ENCODE data around the gene TBC1D16. TPM values are rescaled to one million over a fixed set of nuclear protein-coding genes. Genes with fewer than 3 reads are reported as not detected.

The TBC1D16 gene
- total RNA-seq, 1 experiment from 2014 or later = 96.1 TPM

DNA sequence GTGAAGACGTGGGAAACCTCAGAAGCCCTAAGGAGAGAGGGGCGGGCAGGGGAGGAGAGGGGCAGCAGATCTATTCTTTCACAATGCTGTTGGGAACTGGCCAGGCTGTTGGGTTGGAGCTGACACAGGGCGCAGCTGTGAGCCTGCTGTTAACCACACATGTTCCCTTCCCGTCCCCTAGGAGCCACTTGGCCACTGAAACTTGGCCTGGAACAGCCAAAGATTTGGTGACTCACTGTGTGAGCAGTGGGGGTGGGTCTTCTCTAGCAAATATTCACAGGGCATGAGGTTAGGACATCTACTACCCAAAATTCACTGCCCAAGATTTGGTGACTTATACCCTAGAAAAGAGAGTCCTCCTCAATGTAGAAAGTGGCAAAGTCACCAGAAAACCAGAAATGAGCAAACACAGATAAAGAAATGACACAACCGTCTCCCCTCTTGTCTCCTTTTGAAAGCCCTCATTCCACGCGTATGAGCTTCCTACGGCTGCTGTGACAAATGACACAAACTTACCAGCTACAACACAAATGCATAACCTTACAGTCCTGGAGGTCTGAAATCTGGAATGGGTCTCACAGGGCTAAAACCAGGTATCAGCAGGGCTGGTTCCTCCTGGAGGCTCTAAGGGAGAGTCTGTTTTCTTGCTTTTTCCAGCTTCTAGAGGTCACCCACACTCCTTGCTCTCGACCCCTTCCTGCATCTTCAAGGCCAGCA is 6.3 kb downstream of the TBC1D16 start:
- TF ChIP-seq JAZF1 (CRISPR knock-in tag; IDR thresholded peaks at IDR 0.05) = no peak
- TF ChIP-seq TCF7 (CRISPR knock-in tag; IDR thresholded peaks at IDR 0.05; ENCODE audit: low read depth) = no peak
- no peak for TF ChIP-seq NR1H2 (CRISPR knock-in tag; IDR thresholded peaks at IDR 0.05)
- TF ChIP-seq HMGXB4 (CRISPR knock-in tag; IDR thresholded peaks at IDR 0.05) = no peak
- TF ChIP-seq SMAD4 (CRISPR knock-in tag; IDR thresholded peaks at IDR 0.05) = no peak
- TF ChIP-seq ATF1 (CRISPR knock-in tag; IDR thresholded peaks at IDR 0.05) = no peak
- no peak for TF ChIP-seq PREB (CRISPR knock-in tag; IDR thresholded peaks at IDR 0.05; ENCODE audit: borderline replicate concordance)
- TF ChIP-seq HMGA2 (CRISPR knock-in tag; IDR thresholded peaks at IDR 0.05) = no peak
- TF ChIP-seq ZNF138 (CRISPR knock-in tag; conservative IDR thresholded peaks at IDR 0.05) = no peak
- no peak for TF ChIP-seq ZNF232 (CRISPR knock-in tag; IDR thresholded peaks at IDR 0.05)
- no peak for TF ChIP-seq KAT7 (CRISPR knock-in tag; IDR thresholded peaks at IDR 0.05; ENCODE audit: borderline replicate concordance)
- TF ChIP-seq GTF2I (CRISPR knock-in tag; conservative IDR thresholded peaks at IDR 0.05) = no peak
- TF ChIP-seq CREM (CRISPR knock-in tag; IDR thresholded peaks at IDR 0.05) = no peak
- TF ChIP-seq ATF2 (CRISPR knock-in tag; IDR thresholded peaks at IDR 0.05; ENCODE audit: borderline replicate concordance, low read depth) = no peak
- TF ChIP-seq IRF2 (CRISPR knock-in tag; IDR thresholded peaks at IDR 0.05; ENCODE audit: borderline replicate concordance, low read depth) = no peak
- no peak for TF ChIP-seq CBFB (CRISPR knock-in tag; IDR thresholded peaks at IDR 0.05; ENCODE audit: low read depth)
- Mint-ChIP-seq H3K36me3 (0 out of 2 replicates have a peak, but pooled peaks cover 2% of the 10 kb centered on the region), H3K4me3 (no peak overlapping the region), H3K27me3 (ENCODE audit: low read depth) (no peaks in the 10 kb centered on the region), H3K4me1 (peaks cover 43% of the 10 kb centered on the region), H3K9me3 (no peaks in the 10 kb centered on the region), H3K27ac (peak overlapping the region; percentile 63)
- CTCF ChIA-PET = interaction anchor here (1.1 to 2.7 kb wide), 2 partner anchors 21 to 72 kb away, joined by 3 to 13 read pairs; partner anchors contain the start of gene GAA
- POLR2A ChIA-PET = interaction anchor here (1.2 kb wide), 1 partner anchor 52 kb away, joined by 5 read pairs; no protein-coding TSS in a partner anchor
- no peak for ATAC-seq
- no peak for DNase-seq (ENCODE audit: low spot score)

GRCh38 chr17:80028030-80028429 is 7.6 kb downstream of the TBC1D16 start:
- H3K27me3 Mint-ChIP-seq (ENCODE audit: low read depth) = no peaks in the 10 kb centered on the region
- ATAC-seq (no peak), DNase-seq (ENCODE audit: low spot score) (no peak)
- peak overlapping the region; percentile 59; the same call in 1 of the 2 replicates for H3K27ac Mint-ChIP-seq
- POLR2A ChIA-PET = interaction anchor here (0.7 kb wide), 1 partner anchor 167 kb away, joined by 3 read pairs; no protein-coding TSS in a partner anchor
- CTCF ChIA-PET = interaction anchor here (1.4 to 3.7 kb wide), 4 partner anchors 20 to 96 kb away, joined by 3 to 36 read pairs (median 6); partner anchors contain the start of gene GAA
- H3K36me3 Mint-ChIP-seq = 0 out of 2 replicates have a peak, but pooled peaks cover 2% of the 10 kb centered on the region
- H3K4me1 Mint-ChIP-seq = peaks cover 34% of the 10 kb centered on the region
- H3K4me3 Mint-ChIP-seq = no peak overlapping the region
- H3K9me3 Mint-ChIP-seq = no peaks in the 10 kb centered on the region
- TF ChIP-seq ELF4 (CRISPR knock-in tag; IDR thresholded peaks at IDR 0.05; ENCODE audit: low read depth) (no peak), MLX (CRISPR knock-in tag; IDR thresholded peaks at IDR 0.05) (no peak), JUN (CRISPR knock-in tag; IDR thresholded peaks at IDR 0.05) (no peak), NFE2L1 (CRISPR knock-in tag; IDR thresholded peaks at IDR 0.05) (no peak), ZSCAN18 (CRISPR knock-in tag; IDR thresholded peaks at IDR 0.05) (no peak), ARID4B (CRISPR knock-in tag; IDR thresholded peaks at IDR 0.05; ENCODE audit: borderline replicate concordance) (no peak)
